GM13976 (cell line): ENCODE results near the gene LRRC4C.

Source experiments
- DNase-seq: peaks from one replicate; pipeline ENCODE4 v3.0.0; 2012; ENCODE audit warnings: low spot score
- in situ Hi-C: fragments of 300-500 bp; cut with MboI; formaldehyde crosslinking; loops from one replicate; pipeline ENCODE4 v1.12.0; 2022; ENCODE audit warnings: low sequenced_read_pairs, mixed read lengths, inconsistent platforms; ENCODE audit not compliant: unreplicated experiment
- TF ChIP-seq, protein P1 (sequence below): IDR thresholded peaks from 2 replicates; pipeline ENCODE4 v1.5.1; 2012; ENCODE audit warnings: borderline replicate concordance, mild to moderate bottlenecking; ENCODE audit not compliant: insufficient read depth; ENCODE audit errors: extremely low read depth, missing control alignments, control extremely low read depth

The LRRC4C gene

DNA sequence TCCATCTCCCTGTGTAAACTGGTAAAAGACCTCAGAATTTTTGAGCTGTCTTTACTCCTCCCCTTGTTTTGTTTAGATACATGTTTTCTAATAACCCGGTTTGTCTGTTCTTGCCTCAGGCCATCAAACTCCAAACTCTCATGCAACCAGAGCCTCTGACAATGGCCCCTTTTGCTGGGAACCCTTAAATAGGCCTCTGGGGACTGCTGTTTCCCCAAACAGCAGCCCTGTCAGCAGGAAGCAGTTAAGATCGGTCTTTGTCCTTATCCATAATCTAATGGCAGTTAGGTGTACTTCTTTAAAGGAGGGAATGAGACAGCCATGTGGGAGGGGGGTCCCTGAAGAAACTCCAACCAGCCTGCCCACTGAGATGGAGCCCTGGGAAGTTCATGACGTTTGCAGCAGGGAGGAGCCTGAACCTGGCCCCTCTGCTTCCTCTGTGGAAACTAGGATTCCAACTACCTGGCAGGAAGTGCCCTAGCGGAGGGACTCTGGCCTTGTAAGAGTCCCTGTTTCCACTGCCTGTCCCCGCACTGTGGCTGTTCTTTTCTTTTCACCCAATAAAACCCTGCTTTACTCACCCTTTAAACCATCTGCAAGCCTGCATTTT lies 1354.4 kb downstream of the LRRC4C start:
- in situ Hi-C loops, result no loop called here
- TF ChIP-seq, protein P1, sequence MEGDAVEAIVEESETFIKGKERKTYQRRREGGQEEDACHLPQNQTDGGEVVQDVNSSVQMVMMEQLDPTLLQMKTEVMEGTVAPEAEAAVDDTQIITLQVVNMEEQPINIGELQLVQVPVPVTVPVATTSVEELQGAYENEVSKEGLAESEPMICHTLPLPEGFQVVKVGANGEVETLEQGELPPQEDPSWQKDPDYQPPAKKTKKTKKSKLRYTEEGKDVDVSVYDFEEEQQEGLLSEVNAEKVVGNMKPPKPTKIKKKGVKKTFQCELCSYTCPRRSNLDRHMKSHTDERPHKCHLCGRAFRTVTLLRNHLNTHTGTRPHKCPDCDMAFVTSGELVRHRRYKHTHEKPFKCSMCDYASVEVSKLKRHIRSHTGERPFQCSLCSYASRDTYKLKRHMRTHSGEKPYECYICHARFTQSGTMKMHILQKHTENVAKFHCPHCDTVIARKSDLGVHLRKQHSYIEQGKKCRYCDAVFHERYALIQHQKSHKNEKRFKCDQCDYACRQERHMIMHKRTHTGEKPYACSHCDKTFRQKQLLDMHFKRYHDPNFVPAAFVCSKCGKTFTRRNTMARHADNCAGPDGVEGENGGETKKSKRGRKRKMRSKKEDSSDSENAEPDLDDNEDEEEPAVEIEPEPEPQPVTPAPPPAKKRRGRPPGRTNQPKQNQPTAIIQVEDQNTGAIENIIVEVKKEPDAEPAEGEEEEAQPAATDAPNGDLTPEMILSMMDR, result no peak
- DNase-seq, result no peak

DNA sequence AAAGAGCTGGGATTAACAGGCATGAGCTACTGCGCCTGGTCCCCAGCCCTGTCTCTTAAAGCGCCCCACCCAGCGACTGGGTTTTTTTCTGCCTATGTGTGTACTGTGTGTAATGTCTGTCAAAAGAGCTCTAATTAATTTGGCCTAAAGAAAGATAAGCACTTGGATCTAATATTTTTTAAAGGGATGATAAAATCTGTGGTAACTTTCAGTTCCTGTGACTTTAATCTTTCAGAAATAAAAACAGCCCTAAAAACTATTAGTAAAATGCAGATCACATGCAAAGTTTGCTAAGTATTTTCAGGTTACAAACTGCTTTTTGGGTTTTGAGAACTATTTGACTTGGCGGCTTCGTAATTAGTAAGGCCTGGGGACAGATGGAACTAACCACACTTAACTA lies 1358.7 kb downstream of the LRRC4C start:
- no peak for DNase-seq
- in situ Hi-C loops, result no loop called here
- TF ChIP-seq, protein P1, result no peak

DNA sequence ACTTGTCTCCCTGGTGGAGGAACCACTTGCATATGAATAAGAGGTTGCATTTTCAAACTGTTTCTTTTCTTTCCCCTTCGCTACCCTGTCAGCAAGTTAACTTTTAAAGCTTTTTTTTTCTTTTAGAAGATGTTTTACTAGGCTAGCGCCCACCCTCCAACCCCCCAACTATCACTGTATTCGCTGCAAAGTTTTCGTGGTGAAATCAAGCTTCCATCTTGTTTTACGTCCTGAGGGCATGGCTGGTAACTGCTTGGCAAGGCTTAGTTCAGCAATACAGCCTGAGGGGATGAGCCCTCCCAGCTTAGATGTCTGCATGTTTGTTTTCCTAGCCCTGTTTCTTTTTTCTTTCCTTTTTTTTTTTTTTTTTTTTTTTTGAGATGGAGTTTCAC lies 1359.3 kb downstream of the LRRC4C start:
- DNase-seq, result no peak
- TF ChIP-seq, protein P1, result no peak
- in situ Hi-C loops, result no loop called here

DNA sequence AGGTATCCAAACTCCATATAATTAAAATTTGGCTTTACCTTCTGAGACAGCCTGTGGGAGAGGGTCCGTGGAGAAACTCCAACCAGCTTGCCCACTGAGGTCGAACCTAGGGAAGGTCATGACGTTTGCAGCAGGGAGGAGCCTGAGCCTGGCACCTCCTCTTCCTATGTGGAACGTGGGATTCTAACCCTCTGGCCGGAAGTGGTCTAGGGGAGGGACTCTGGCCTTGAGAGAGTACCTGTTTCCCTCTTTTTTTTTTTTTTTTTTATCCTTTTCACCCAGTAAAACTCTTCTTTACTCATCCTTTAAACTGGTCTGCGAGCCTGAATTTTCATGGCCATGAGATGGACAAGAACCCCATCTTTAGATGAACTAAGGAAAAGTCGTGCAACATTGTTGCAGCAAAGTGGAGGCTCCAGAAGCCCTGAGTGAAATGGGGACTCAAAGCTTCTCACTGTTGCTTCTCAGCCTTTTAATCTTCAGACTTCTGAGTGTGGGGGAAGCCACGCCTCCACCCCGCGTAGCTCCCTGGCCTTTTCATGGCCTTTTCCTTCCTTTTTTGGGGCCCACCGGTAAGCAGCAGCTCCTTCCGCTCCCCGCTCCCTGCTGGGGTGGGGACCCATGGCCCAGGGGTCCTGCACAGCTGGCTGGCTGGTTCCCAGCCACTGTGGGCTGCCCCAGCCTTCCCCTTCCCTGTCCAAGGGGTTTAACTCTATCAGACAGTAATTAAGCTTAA lies 1359.9 kb downstream of the LRRC4C start:
- no peak for DNase-seq
- TF ChIP-seq, protein P1, result no peak
- in situ Hi-C loops, result no loop called here

DNA sequence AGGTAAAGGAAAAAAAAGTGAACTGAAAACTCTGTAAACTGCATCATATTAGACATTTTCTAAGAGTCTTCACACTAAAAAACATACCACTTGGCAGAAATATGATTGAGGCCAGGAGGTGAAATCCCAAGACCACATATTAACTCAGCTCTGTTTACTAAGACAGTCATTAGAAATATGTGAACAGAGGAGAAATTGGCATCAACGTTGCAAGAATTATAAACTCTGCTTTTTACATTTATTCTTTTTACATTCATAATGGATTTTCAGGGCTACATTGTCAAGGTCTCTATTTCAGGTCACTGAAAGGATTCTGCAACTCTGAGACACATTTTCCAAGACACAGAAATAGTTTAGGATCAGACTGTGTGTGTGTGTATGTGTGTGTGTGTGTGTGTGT lies 1364.0 kb downstream of the LRRC4C start:
- in situ Hi-C loops, result no loop called here
- no peak for DNase-seq
- TF ChIP-seq, protein P1, result no peak

DNA sequence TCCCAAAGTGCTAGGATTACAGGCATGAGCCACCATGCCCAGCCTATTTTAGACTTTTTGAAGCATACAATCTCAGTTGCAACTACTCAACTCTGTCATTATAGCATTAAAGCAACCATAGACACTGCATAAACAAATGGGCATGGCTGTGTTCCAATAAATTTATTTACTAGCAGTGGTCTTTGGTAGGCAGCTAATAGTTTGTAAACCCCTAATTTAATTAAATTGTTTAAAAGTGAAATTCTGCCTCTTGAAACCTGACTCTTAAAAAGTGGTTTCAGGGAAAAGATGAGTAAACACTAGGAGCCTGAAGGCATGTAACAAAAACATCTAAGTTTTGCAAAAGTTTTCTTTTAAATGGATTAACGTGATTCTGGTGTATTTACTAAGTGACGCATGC lies 1364.5 kb downstream of the LRRC4C start:
- TF ChIP-seq, protein P1, result no peak
- no peak for DNase-seq
- in situ Hi-C loops, result no loop called here
